WTC11 (cell line): ENCODE measurements around the gene DISC1. TPM values are rescaled to one million over a fixed set of nuclear protein-coding genes. Genes with fewer than 3 reads are reported as not detected.

Experiments used
- ATAC-seq: fragments of 200-7000 bp; cut with Tn5 transposase; 2 replicates; pipeline ENCODE4 v1.10.0; 2021; ENCODE audit warnings: mild to moderate bottlenecking, moderate library complexity
- CTCF ChIA-PET: fragments of 300-600 bp; sonication (Branson Sonifier 250); formaldehyde crosslinking; loops from one replicate; lab custom pipeline; 2021; ENCODE audit warnings: antibody characterized with exemption; lab: Charles Lee
- POLR2A ChIA-PET: fragments of 350-600 bp; sonication (Branson Sonifier 250); formaldehyde crosslinking; loops from one replicate; lab custom pipeline; 2021; ENCODE audit warnings: antibody characterized with exemption; lab: Charles Lee
- DNase-seq: peaks from one replicate; pipeline ENCODE4 v3.0.0; 2021; ENCODE audit warnings: low spot score
- H3K27ac Mint-ChIP-seq: 2 replicates; pipeline ENCODE4 v1.8.0; 2021; ENCODE audit warnings: mixed read lengths
- H3K27me3 Mint-ChIP-seq: 2 replicates; pipeline ENCODE4 v1.8.0; 2021; ENCODE audit warnings: low read depth, mild to moderate bottlenecking, moderate library complexity, mixed read lengths
- H3K36me3 Mint-ChIP-seq: 2 replicates; pipeline ENCODE4 v1.8.0; 2021; ENCODE audit warnings: mixed read lengths
- H3K4me1 Mint-ChIP-seq: 2 replicates; pipeline ENCODE4 v1.8.0; 2022; ENCODE audit warnings: mixed read lengths
- H3K4me3 Mint-ChIP-seq: 2 replicates; pipeline ENCODE4 v1.8.0; 2021; ENCODE audit warnings: mild to moderate bottlenecking, moderate library complexity, mixed read lengths
- H3K9me3 Mint-ChIP-seq: 2 replicates; pipeline ENCODE4 v1.8.0; 2021; ENCODE audit warnings: mixed read lengths
- ATF6 ChIP-seq: sonication (generic); formaldehyde crosslinking; IDR thresholded peaks from 2 replicates; pipeline ENCODE4 v1.8.1; 2023; ENCODE audit warnings: mild to moderate bottlenecking, missing genetic modification reagents
- CREB1 ChIP-seq: sonication (generic); formaldehyde crosslinking; IDR thresholded peaks from 2 replicates; pipeline ENCODE4 v1.8.0; 2023; ENCODE audit warnings: mild to moderate bottlenecking, missing genetic modification reagents
- E2F4 ChIP-seq: sonication (generic); formaldehyde crosslinking; IDR thresholded peaks from 2 replicates; pipeline ENCODE4 v1.8.1; 2022; ENCODE audit warnings: low read depth, mild to moderate bottlenecking, moderate library complexity, missing genetic modification reagents, borderline replicate concordance
- FOXJ3 ChIP-seq: sonication (generic); formaldehyde crosslinking; IDR thresholded peaks from 2 replicates; pipeline ENCODE4 v1.9.0; 2021; ENCODE audit warnings: missing genetic modification reagents, mild to moderate bottlenecking, borderline replicate concordance
- GRHL2 ChIP-seq: fragments of 250-450 bp; sonication (Bioruptor Pico); IDR thresholded peaks from 2 replicates; pipeline ENCODE4 v1.8.0; 2022; ENCODE audit warnings: mild to moderate bottlenecking, moderate library complexity; ENCODE audit not compliant: insufficient replicate concordance, severe bottlenecking
- GTF2I ChIP-seq: fragments of 250-450 bp; sonication (Bioruptor Pico); conservative IDR thresholded peaks from 2 replicates; pipeline ENCODE4 v1.4.0; 2021; ENCODE audit warnings: mild to moderate bottlenecking
- HMGA2 ChIP-seq: fragments of 250-450 bp; sonication (Bioruptor Pico); IDR thresholded peaks from 2 replicates; pipeline ENCODE4 v1.4.0; 2021; ENCODE audit warnings: mild to moderate bottlenecking, moderate library complexity
- JUN ChIP-seq: sonication (generic); formaldehyde crosslinking; IDR thresholded peaks from 2 replicates; pipeline ENCODE4 v1.8.0; 2023; ENCODE audit warnings: mild to moderate bottlenecking, missing genetic modification reagents
- MLX ChIP-seq: sonication (generic); formaldehyde crosslinking; IDR thresholded peaks from 2 replicates; pipeline ENCODE4 v1.8.1; 2023; ENCODE audit warnings: mild to moderate bottlenecking, missing genetic modification reagents, moderate library complexity
- NR1H2 ChIP-seq: sonication (generic); formaldehyde crosslinking; IDR thresholded peaks from 2 replicates; pipeline ENCODE4 v1.9.0; 2021; ENCODE audit warnings: mild to moderate bottlenecking, moderate library complexity, missing genetic modification reagents
- OVOL2 ChIP-seq: fragments of 250-450 bp; sonication (Bioruptor Pico); IDR thresholded peaks from 2 replicates; pipeline ENCODE4 v1.9.0; 2021; ENCODE audit warnings: mild to moderate bottlenecking, borderline replicate concordance
- TCF7 ChIP-seq: sonication (generic); formaldehyde crosslinking; IDR thresholded peaks from 2 replicates; pipeline ENCODE4 v1.8.0; 2022; ENCODE audit warnings: mild to moderate bottlenecking, low read depth, missing genetic modification reagents, moderate library complexity
- ZBTB21 ChIP-seq: sonication (generic); formaldehyde crosslinking; IDR thresholded peaks from 2 replicates; pipeline ENCODE4 v1.8.1; 2023; ENCODE audit warnings: mild to moderate bottlenecking, missing genetic modification reagents, borderline replicate concordance
- ZNF416 ChIP-seq: fragments of 250-450 bp; sonication (Bioruptor Pico); IDR thresholded peaks from 2 replicates; pipeline ENCODE4 v1.9.0; 2021; ENCODE audit warnings: mild to moderate bottlenecking, inconsistent platforms
- ZNF423 ChIP-seq: fragments of 250-450 bp; sonication (Bioruptor Pico); IDR thresholded peaks from 2 replicates; pipeline ENCODE4 v2.1.2; 2022; ENCODE audit warnings: mild to moderate bottlenecking, moderate library complexity
- total RNA-seq: library from RNA; stranded (reverse); gene quantifications from 3 replicates; pipeline ENCODE4 v1.2.3, GENCODE V29; 2021
- TF ChIP-seq, protein P1 (sequence below): sonication (generic); formaldehyde crosslinking; IDR thresholded peaks from 2 replicates; pipeline ENCODE4 v1.8.1; 2023; ENCODE audit warnings: mild to moderate bottlenecking, missing genetic modification reagents
- TF ChIP-seq, protein P2 (sequence below): fragments of 200-600 bp; IDR thresholded peaks from 2 replicates; pipeline ENCODE4 v1.8.0; 2022; ENCODE audit warnings: antibody characterized with exemption
- TF ChIP-seq, protein P3 (sequence below): sonication (generic); formaldehyde crosslinking; IDR thresholded peaks from 2 replicates; pipeline ENCODE4 v1.8.0; 2023; ENCODE audit warnings: mild to moderate bottlenecking, missing genetic modification reagents
- TF ChIP-seq, protein P4 (sequence below): sonication (generic); formaldehyde crosslinking; IDR thresholded peaks from 2 replicates; pipeline ENCODE4 v1.8.1; 2023; ENCODE audit warnings: mild to moderate bottlenecking, moderate library complexity, missing genetic modification reagents
- TF ChIP-seq, protein P5 (sequence below): fragments of 250-450 bp; sonication (Bioruptor Pico); IDR thresholded peaks from 2 replicates; pipeline ENCODE4 v1.9.0; 2021; ENCODE audit warnings: moderate library complexity, mild to moderate bottlenecking, inconsistent platforms, borderline replicate concordance

The DISC1 gene
- total RNA-seq, 1 experiment from 2014 or later = 5.5 TPM

GRCh38 chr1:231660198-231660597, 33.6 kb downstream of the DISC1 start (continued):
- no peak for TF ChIP-seq FOXJ3
- TF ChIP-seq MLX = no peak
- TF ChIP-seq GRHL2 (CRISPR knock-in tag) = no peak
- TF ChIP-seq TCF7 (CRISPR knock-in tag) = no peak

DNA sequence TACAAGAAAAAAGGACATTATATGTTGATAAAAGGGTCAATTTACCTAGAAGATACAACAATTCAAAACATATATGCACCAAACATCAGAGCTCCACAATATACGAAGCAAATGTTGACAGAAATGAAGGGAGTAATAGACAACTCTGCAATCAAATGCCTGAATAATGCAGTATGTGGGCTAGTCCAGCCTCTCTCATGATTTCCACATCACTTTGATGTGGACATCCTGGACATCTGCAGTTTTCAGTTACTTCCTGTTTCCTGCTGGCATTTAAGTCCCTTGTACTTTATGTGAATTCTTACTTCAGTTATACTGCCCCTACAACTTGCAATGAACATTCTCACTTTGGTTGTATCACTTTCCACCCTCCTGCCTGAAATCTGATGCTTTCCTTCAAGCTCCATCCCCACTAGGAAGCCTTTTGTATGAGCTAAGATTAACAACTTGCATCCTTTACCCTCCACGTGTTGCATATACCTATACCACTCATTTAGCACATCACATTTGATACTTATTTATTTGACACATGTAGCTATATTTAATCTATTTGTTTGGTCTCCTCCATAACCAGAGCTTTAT, 36.7 kb downstream of the DISC1 start:
- ChIA-PET CTCF (interaction anchor here (1.1 kb wide), 1 partner anchor 320 kb away, joined by 3 read pairs; no protein-coding TSS in a partner anchor), POLR2A (interaction anchor here (0.6 kb wide), 1 partner anchor 48 kb away, joined by 6 read pairs; no protein-coding TSS in a partner anchor)
- no peak overlapping the region for H3K27ac Mint-ChIP-seq
- peaks cover 21% of the 10 kb centered on the region for H3K4me1 Mint-ChIP-seq
- ATAC-seq (no peak), DNase-seq (no peak)
- no peaks in the 10 kb centered on the region for H3K27me3 Mint-ChIP-seq
- no peak for TF ChIP-seq E2F4 (CRISPR knock-in tag)
- TF ChIP-seq, protein P1, sequence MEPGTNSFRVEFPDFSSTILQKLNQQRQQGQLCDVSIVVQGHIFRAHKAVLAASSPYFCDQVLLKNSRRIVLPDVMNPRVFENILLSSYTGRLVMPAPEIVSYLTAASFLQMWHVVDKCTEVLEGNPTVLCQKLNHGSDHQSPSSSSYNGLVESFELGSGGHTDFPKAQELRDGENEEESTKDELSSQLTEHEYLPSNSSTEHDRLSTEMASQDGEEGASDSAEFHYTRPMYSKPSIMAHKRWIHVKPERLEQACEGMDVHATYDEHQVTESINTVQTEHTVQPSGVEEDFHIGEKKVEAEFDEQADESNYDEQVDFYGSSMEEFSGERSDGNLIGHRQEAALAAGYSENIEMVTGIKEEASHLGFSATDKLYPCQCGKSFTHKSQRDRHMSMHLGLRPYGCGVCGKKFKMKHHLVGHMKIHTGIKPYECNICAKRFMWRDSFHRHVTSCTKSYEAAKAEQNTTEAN (CRISPR knock-in tag) = no peak
- TF ChIP-seq ZNF423 = no peak
- TF ChIP-seq HMGA2 (CRISPR knock-in tag) = no peak
- TF ChIP-seq, protein P2, sequence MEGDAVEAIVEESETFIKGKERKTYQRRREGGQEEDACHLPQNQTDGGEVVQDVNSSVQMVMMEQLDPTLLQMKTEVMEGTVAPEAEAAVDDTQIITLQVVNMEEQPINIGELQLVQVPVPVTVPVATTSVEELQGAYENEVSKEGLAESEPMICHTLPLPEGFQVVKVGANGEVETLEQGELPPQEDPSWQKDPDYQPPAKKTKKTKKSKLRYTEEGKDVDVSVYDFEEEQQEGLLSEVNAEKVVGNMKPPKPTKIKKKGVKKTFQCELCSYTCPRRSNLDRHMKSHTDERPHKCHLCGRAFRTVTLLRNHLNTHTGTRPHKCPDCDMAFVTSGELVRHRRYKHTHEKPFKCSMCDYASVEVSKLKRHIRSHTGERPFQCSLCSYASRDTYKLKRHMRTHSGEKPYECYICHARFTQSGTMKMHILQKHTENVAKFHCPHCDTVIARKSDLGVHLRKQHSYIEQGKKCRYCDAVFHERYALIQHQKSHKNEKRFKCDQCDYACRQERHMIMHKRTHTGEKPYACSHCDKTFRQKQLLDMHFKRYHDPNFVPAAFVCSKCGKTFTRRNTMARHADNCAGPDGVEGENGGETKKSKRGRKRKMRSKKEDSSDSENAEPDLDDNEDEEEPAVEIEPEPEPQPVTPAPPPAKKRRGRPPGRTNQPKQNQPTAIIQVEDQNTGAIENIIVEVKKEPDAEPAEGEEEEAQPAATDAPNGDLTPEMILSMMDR = no peak
- TF ChIP-seq NR1H2 (CRISPR knock-in tag) = no peak
- TF ChIP-seq, protein P3, sequence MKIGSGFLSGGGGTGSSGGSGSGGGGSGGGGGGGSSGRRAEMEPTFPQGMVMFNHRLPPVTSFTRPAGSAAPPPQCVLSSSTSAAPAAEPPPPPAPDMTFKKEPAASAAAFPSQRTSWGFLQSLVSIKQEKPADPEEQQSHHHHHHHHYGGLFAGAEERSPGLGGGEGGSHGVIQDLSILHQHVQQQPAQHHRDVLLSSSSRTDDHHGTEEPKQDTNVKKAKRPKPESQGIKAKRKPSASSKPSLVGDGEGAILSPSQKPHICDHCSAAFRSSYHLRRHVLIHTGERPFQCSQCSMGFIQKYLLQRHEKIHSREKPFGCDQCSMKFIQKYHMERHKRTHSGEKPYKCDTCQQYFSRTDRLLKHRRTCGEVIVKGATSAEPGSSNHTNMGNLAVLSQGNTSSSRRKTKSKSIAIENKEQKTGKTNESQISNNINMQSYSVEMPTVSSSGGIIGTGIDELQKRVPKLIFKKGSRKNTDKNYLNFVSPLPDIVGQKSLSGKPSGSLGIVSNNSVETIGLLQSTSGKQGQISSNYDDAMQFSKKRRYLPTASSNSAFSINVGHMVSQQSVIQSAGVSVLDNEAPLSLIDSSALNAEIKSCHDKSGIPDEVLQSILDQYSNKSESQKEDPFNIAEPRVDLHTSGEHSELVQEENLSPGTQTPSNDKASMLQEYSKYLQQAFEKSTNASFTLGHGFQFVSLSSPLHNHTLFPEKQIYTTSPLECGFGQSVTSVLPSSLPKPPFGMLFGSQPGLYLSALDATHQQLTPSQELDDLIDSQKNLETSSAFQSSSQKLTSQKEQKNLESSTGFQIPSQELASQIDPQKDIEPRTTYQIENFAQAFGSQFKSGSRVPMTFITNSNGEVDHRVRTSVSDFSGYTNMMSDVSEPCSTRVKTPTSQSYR (CRISPR knock-in tag) = no peak
- no peak overlapping the region for H3K4me3 Mint-ChIP-seq
- peaks cover 13% of the 10 kb centered on the region for H3K9me3 Mint-ChIP-seq
- H3K36me3 Mint-ChIP-seq = peaks cover 4% of the 10 kb centered on the region; the same call in 1 of the 2 replicates

DNA sequence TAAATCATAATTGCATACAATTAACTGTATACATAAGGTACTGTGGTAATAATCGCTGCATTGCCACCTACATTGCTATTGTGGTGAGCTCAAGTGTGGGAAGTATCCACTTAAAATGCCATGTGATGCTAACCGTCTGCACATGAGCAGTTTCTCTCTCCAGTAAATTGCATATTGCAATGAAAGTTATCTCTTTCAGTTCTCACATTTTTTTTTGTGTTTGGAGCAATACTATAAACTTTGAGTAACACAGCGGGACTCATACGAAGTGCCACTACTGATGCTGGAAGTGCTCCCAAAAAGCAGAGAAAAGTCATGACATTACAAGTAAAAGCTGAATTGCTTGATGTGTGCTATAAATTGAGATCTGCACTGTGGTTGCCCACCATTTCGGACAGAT, 38.5 kb downstream of the DISC1 start:
- Mint-ChIP-seq H3K4me1 (peaks cover 21% of the 10 kb centered on the region), H3K27ac (no peak overlapping the region)
- CTCF ChIA-PET = interaction anchor here (1.7 kb wide), 1 partner anchor 141 kb away, joined by 4 read pairs; no protein-coding TSS in a partner anchor
- TF ChIP-seq, protein P4, sequence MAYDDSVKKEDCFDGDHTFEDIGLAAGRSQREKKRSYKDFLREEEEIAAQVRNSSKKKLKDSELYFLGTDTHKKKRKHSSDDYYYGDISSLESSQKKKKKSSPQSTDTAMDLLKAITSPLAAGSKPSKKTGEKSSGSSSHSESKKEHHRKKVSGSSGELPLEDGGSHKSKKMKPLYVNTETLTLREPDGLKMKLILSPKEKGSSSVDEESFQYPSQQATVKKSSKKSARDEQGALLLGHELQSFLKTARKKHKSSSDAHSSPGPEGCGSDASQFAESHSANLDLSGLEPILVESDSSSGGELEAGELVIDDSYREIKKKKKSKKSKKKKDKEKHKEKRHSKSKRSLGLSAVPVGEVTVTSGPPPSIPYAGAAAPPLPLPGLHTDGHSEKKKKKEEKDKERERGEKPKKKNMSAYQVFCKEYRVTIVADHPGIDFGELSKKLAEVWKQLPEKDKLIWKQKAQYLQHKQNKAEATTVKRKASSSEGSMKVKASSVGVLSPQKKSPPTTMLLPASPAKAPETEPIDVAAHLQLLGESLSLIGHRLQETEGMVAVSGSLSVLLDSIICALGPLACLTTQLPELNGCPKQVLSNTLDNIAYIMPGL (CRISPR knock-in tag) = no peak
- no peak for TF ChIP-seq ZNF416 (CRISPR knock-in tag)
- no peak for TF ChIP-seq ATF6 (CRISPR knock-in tag)
- no peak for TF ChIP-seq OVOL2 (CRISPR knock-in tag)
- TF ChIP-seq GTF2I = no peak
- TF ChIP-seq NR1H2 (CRISPR knock-in tag) = no peak
- TF ChIP-seq FOXJ3 = no peak
- TF ChIP-seq CREB1 (CRISPR knock-in tag) = no peak
- TF ChIP-seq, protein P5, sequence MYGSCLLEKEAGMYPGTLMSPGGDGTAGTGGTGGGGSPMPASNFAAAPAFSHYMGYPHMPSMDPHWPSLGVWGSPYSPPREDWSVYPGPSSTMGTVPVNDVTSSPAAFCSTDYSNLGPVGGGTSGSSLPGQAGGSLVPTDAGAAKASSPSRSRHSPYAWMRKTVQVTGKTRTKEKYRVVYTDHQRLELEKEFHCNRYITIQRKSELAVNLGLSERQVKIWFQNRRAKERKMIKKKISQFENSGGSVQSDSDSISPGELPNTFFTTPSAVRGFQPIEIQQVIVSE = no peak
- no peak for TF ChIP-seq ZNF423
- TF ChIP-seq JUN (CRISPR knock-in tag) = no peak
- no peak for TF ChIP-seq ZBTB21

More for the DNA sequence above, 38.5 kb downstream of the DISC1 start:
- Mint-ChIP-seq H3K27me3 (no peaks in the 10 kb centered on the region), H3K36me3 (peaks cover 15% of the 10 kb centered on the region), H3K4me3 (no peak overlapping the region), H3K9me3 (peaks cover 25% of the 10 kb centered on the region)
- DNase-seq = no peak
- POLR2A ChIA-PET = no interaction called here
- no peak for ATAC-seq
